Measurements from ENCODE around the gene CALR3. TPM values are rescaled to one million over a fixed set of nuclear protein-coding genes. Genes with fewer than 3 reads are reported as not detected.

CALR3 gene
- total RNA-seq, 2 donors from 2014 or later: not detected

GRCh38 chr19:16463341-16463990, 32.5 kb downstream of the CALR3 start:
- Histone ChIP-seq H3K4me3 (no peak overlapping the region), H3K27ac (no peak overlapping the region), H3K27me3 (replicated peaks; ENCODE audit: insufficient read depth) (no peaks in the 10 kb centered on the region), H3K9me3 (no peaks in the 10 kb centered on the region), H3K36me3 (no peaks in the 10 kb centered on the region), H3K4me1 (ENCODE audit: control insufficient read depth in 1 of 2, low read depth in 2 of 2) (peaks cover 0 to 1% of the 10 kb centered on the region in 2 donors)
- DNase-seq (ENCODE audit: low spot score): no peak
- no peak for ATAC-seq (ENCODE audit: insufficient number of reproducible peaks, low FRiP score, low read depth)
- TF ChIP-seq CTCF (IDR thresholded peaks at IDR 0.05): no peak

- Histone ChIP-seq H3K4me3 (no peak overlapping the region), H3K27ac (no peak overlapping the region), H3K27me3 (replicated peaks; ENCODE audit: insufficient read depth) (no peaks in the 10 kb centered on the region), H3K9me3 (no peaks in the 10 kb centered on the region), H3K36me3 (no peaks in the 10 kb centered on the region), H3K4me1 (ENCODE audit: control insufficient read depth in 1 of 2, low read depth in 2 of 2) (peaks cover 5 to 8% of the 10 kb centered on the region in 2 donors)
- DNase-seq (ENCODE audit: low spot score): no peak
- no peak for ATAC-seq (ENCODE audit: insufficient number of reproducible peaks, low FRiP score, low read depth)
- TF ChIP-seq CTCF (IDR thresholded peaks at IDR 0.05): no peak
Observed at GRCh38 chr19:16462757-16463250, 33.2 kb downstream of the CALR3 start.

- no peak for DNase-seq (ENCODE audit: low spot score)
- H3K27ac ChIP-seq: no peak overlapping the region
- H3K36me3 ChIP-seq: no peaks in the 10 kb centered on the region
- H3K4me3 ChIP-seq: no peak overlapping the region
- ATAC-seq (ENCODE audit: insufficient number of reproducible peaks, low FRiP score, low read depth): no peak
- TF ChIP-seq CTCF (IDR thresholded peaks at IDR 0.05): no peak
- no peaks in the 10 kb centered on the region for H3K27me3 ChIP-seq (replicated peaks; ENCODE audit: insufficient read depth)
- peaks cover 17 to 19% of the 10 kb centered on the region in 2 donors for H3K4me1 ChIP-seq (ENCODE audit: control insufficient read depth in 1 of 2, low read depth in 2 of 2)
- no peaks in the 10 kb centered on the region for H3K9me3 ChIP-seq
Observed at GRCh38 chr19:16461630-16462051, 34.3 kb downstream of the CALR3 start.

GRCh38 chr19:16460454-16460853, 35.5 kb downstream of the CALR3 start:
- no peak for TF ChIP-seq CTCF (IDR thresholded peaks at IDR 0.05)
- H3K4me3 ChIP-seq: no peak overlapping the region
- no peak overlapping the region for H3K27ac ChIP-seq
- peaks cover 19 to 29% of the 10 kb centered on the region in 2 donors for H3K4me1 ChIP-seq (ENCODE audit: control insufficient read depth in 1 of 2, low read depth in 2 of 2)
- no peaks in the 10 kb centered on the region for H3K27me3 ChIP-seq (replicated peaks; ENCODE audit: insufficient read depth)
- no peaks in the 10 kb centered on the region for H3K36me3 ChIP-seq
- H3K9me3 ChIP-seq: no peaks in the 10 kb centered on the region
- ATAC-seq (ENCODE audit: insufficient number of reproducible peaks, low FRiP score, low read depth): no peak
- no peak for DNase-seq (ENCODE audit: low spot score)

- no peak for TF ChIP-seq CTCF (IDR thresholded peaks at IDR 0.05)
- H3K9me3 ChIP-seq: no peaks in the 10 kb centered on the region
- no peak overlapping the region for H3K4me3 ChIP-seq
- H3K36me3 ChIP-seq: no peaks in the 10 kb centered on the region
- no peak for ATAC-seq (ENCODE audit: insufficient number of reproducible peaks, low FRiP score, low read depth)
- H3K27ac ChIP-seq: no peak overlapping the region
- no peaks in the 10 kb centered on the region for H3K27me3 ChIP-seq (replicated peaks; ENCODE audit: insufficient read depth)
- no peak for DNase-seq (ENCODE audit: low spot score)
- H3K4me1 ChIP-seq (ENCODE audit: control insufficient read depth in 1 of 2, low read depth in 2 of 2): peaks cover 19 to 29% of the 10 kb centered on the region in 2 donors
Observed at GRCh38 chr19:16459680-16460079, 36.3 kb downstream of the CALR3 start.

Data from thoracic aorta (tissue), 2 donors.